K562 (cell line): Measurements from ENCODE around the gene CALML3. TPM values are rescaled to one million over a fixed set of nuclear protein-coding genes. Genes with fewer than 3 reads are reported as not detected.

Experiments
- ATAC-seq: fragments of 200-7000 bp; cut with Tn5 transposase; 3 replicates; pipeline ENCODE4 v1.9.1; 2020; ENCODE audit warnings: moderate library complexity
- BruUV-seq: library from RNA; stranded (reverse); fragments of 400-500 nt; replicated peaks from 2 replicates; lab custom pipeline; 2021; lab: Mats Ljungman, UMichigan
- CTCF ChIA-PET: fragments of 300-600 bp; formaldehyde crosslinking; extraction: SDS; loops from one replicate; lab custom pipeline; 2021; ENCODE audit warnings: low intra/inter-chr PET ratio; lab: Yijun Ruan, JAX
- POLR2A ChIA-PET: fragments of 300-600, 350-650 bp; sonication (Branson Sonifier 250); formaldehyde crosslinking; extraction: SDS; loops from one replicate; lab custom pipeline; 2021; ENCODE audit warnings: antibody characterized with exemption, inconsistent platforms; lab: Yijun Ruan, JAX
- DNase-seq, 4 experiments: peaks; one replicate each; pipeline versions ENCODE4 v3.0.0 to v3.0.0-alpha.2; 2011 to 2018; ENCODE audit warnings: low spot score in 3 of 4, mixed read lengths in 3 of 4; ENCODE audit errors: extremely low read depth in 1 of 4
- FAIRE-seq: peaks from 2 replicates; lab custom pipeline; 2011; peaks lifted over from hg19 to GRCh38; lab: Jason Lieb, UNC
- H2AFZ ChIP-seq: 2 replicates; pipeline ENCODE4 v1.6.0; 2011; ENCODE audit warnings: low read depth, low read length, control low read depth, inconsistent platforms
- H3K27ac ChIP-seq: fragments of 200-600 bp; 3 replicates; pipeline ENCODE4 v1.8.0; 2011; ENCODE audit warnings: low read depth, mild to moderate bottlenecking, control low read depth, inconsistent platforms, low read length, moderate library complexity, mixed read lengths; ENCODE audit errors: extremely low read depth
- H3K27me3 ChIP-seq, 2 experiments: fragments of 300-600 bp in 1 of 2; 2 replicates in 1 of 2; 3 replicates in 1 of 2; pipeline versions ENCODE4 v1.6.0 to v1.8.0; 2011; ENCODE audit warnings: inconsistent platforms in 2 of 2, low read length in 2 of 2, mild to moderate bottlenecking in 1 of 2, mixed read lengths in 1 of 2, moderate library complexity in 1 of 2; ENCODE audit not compliant: control insufficient read depth in 2 of 2, insufficient read depth in 2 of 2
- H3K36me3 ChIP-seq: fragments of 300-600 bp; 3 replicates; pipeline ENCODE4 v1.8.0; 2011; ENCODE audit warnings: mild to moderate bottlenecking, low read length, inconsistent platforms; ENCODE audit not compliant: control insufficient read depth, insufficient read depth
- H3K4me1 ChIP-seq, 2 experiments: fragments of 200-600 bp in 1 of 2; replicated peaks in 1 of 2; 2 replicates in 1 of 2; 3 replicates in 1 of 2; pipeline versions ENCODE4 v1.5.1 to v1.8.0; 2011; ENCODE audit warnings: inconsistent platforms in 2 of 2, low read length in 2 of 2, mild to moderate bottlenecking in 1 of 2, mixed read lengths in 1 of 2, moderate library complexity in 1 of 2; ENCODE audit not compliant: control insufficient read depth in 2 of 2, insufficient read depth in 2 of 2
- H3K4me2 ChIP-seq: 2 replicates; pipeline ENCODE4 v1.6.1; 2011; ENCODE audit warnings: low read length, control low read depth, inconsistent platforms, mixed read lengths; ENCODE audit not compliant: insufficient read depth
- H3K4me3 ChIP-seq: fragments of 200-600 bp; sonication (generic), shearing (Covaris generic); 2 replicates; pipeline ENCODE4 v1.5.1; 2016; ENCODE audit warnings: control low read depth, inconsistent platforms
- H3K79me2 ChIP-seq: fragments of 200-600 bp; 3 replicates; pipeline ENCODE4 v1.8.0; 2011; ENCODE audit warnings: low read length, inconsistent platforms; ENCODE audit not compliant: control insufficient read depth, insufficient read depth
- H3K9ac ChIP-seq, 2 experiments: 2 replicates each; pipeline versions ENCODE4 v1.6.0 to v1.6.1; 2011; ENCODE audit warnings: low read depth in 2 of 2, low read length in 2 of 2, control low read depth in 1 of 2, inconsistent platforms in 1 of 2, mild to moderate bottlenecking in 1 of 2, mixed read lengths in 1 of 2; ENCODE audit not compliant: insufficient read depth in 1 of 2
- H3K9me1 ChIP-seq: one replicate; pipeline ENCODE4 v1.6.0; 2011; ENCODE audit warnings: inconsistent platforms, mild to moderate bottlenecking, low read length, moderate library complexity; ENCODE audit not compliant: control insufficient read depth, insufficient read depth
- H3K9me3 ChIP-seq: replicated peaks from 2 replicates; pipeline ENCODE4 v1.5.1; 2011; ENCODE audit warnings: low read depth, low read length, inconsistent platforms; ENCODE audit not compliant: control insufficient read depth, insufficient read depth
- H4K20me1 ChIP-seq: replicated peaks from 2 replicates; pipeline ENCODE4 v1.6.1; 2011; ENCODE audit warnings: low read length, inconsistent platforms, mixed read lengths; ENCODE audit not compliant: control insufficient read depth, insufficient read depth
- WGBS: fragments of 100-300 bp; shearing (Covaris generic); methylation state at CpG from one replicate; pipeline ENCODE4 v1.1.6; 2016; ENCODE audit warnings: low coverage, mixed read lengths; ENCODE audit not compliant: insufficient coverage; ENCODE audit errors: missing lambda C conversion rate; 5-methylcytosine and 5-hydroxymethylcytosine counted together
- in situ Hi-C: fragments of 300-500 bp; cut with MboI; formaldehyde crosslinking; loops from 4 replicates; pipeline ENCODE4 v1.15.0; 2018; ENCODE audit warnings: inconsistent platforms, mixed read lengths
- intact Hi-C: fragments of 100-400 bp; cut with micrococcal nuclease; formaldehyde crosslinking; loops from 2 replicates; pipeline ENCODE4 v1.14.2; 2022
- polyA plus RNA-seq, 8 experiments: library from polyadenylated mRNA; depleted of rRNA in 4 of 8; stranded (reverse) in 5 of 8; unstranded in 3 of 8; fragments of >200 nt; fragmentation: Nextera tagmentation in 2 of 8; fragmentation: Illumina TruSeq in 1 of 8; extraction: Ambion mirVana in 2 of 8; extraction: Trizol in 1 of 8; gene quantifications; 2 replicates each; pipeline versions ENCODE4 v1.2.1 to v1.2.3, GENCODE V29; 2011 to 2014; ENCODE audit warnings: inconsistent platforms in 1 of 8, missing spikeins in 1 of 8
- total RNA-seq, 7 experiments: library from RNA; depleted of rRNA in 6 of 7; stranded (reverse); fragments of >200 nt in 6 of 7; fragmentation: Illumina TruSeq in 2 of 7; extraction: Trizol in 2 of 7; gene quantifications; 2 replicates each; pipeline versions ENCODE4 v1.2.1 to v1.2.3, GENCODE V29; 2011 to 2021; ENCODE audit warnings: low replicate concordance in 1 of 7
- TF ChIP-seq, protein P1 (sequence below): fragments of 450-650 bp; IDR thresholded peaks from 2 replicates; pipeline ENCODE4 v1.6.1; 2018; ENCODE audit warnings: mild to moderate bottlenecking, low read depth; ENCODE audit not compliant: partially characterized antibody
- TF ChIP-seq, protein P2 (sequence below): fragments of 450-650 bp; formaldehyde crosslinking; conservative IDR thresholded peaks from 2 replicates; pipeline ENCODE4 v1.4.0; 2022; ENCODE audit warnings: mild to moderate bottlenecking, missing genetic modification characterization

Gene CALML3
- total and polyA plus RNA-seq, 9 of the 15 experiments (the other 6 are each of a cell fraction or from before 2014, with no cell fraction given) = not detected

GRCh38 chr10:5544216-5544805 is 19.6 kb downstream of the CALML3 start (continued):
- TF ChIP-seq, protein P1, sequence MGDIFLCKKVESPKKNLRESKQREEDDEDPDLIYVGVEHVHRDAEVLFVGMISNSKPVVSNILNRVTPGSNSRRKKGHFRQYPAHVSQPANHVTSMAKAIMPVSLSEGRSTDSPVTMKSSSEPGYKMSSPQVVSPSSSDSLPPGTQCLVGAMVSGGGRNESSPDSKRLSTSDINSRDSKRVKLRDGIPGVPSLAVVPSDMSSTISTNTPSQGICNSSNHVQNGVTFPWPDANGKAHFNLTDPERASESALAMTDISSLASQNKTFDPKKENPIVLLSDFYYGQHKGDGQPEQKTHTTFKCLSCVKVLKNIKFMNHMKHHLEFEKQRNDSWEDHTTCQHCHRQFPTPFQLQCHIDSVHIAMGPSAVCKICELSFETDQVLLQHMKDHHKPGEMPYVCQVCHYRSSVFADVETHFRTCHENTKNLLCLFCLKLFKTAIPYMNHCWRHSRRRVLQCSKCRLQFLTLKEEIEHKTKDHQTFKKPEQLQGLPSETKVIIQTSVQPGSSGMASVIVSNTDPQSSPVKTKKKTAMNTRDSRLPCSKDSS = no peak

GRCh38 chr10:5545011-5545410 is 20.2 kb downstream of the CALML3 start:
- no TSS peak for BruUV-seq
- Histone ChIP-seq H3K27ac (no peak overlapping the region), H3K36me3 (no peaks in the 10 kb centered on the region), H3K79me2 (no peaks in the 10 kb centered on the region), H3K9ac (no peak overlapping the region), H3K27me3 (no peaks in the 10 kb centered on the region), H3K9me1 (no peaks in the 10 kb centered on the region), H2AFZ (peak overlapping the region; percentile 88; the same call in 1 of the 2 replicates), H3K4me2 (no peak overlapping the region), H3K9me3 (no peaks in the 10 kb centered on the region), H4K20me1 (no peaks in the 10 kb centered on the region), H3K4me3 (no peak overlapping the region), H3K4me1 (peaks cover 40 to 61% of the 10 kb centered on the region in 2 experiments)
- CTCF ChIA-PET = no interaction called here
- intact Hi-C loops = loop anchor here (5.0 kb wide), 1 partner anchor 63 kb away; no protein-coding TSS in a partner anchor
- POLR2A ChIA-PET = interaction anchor here (0.8 kb wide), 1 partner anchor 82 kb away, joined by 3 read pairs; no protein-coding TSS in a partner anchor
- DNase-seq (no peak), FAIRE-seq (no peak), ATAC-seq (no peak)
- WGBS = 62% methylated on average over 1 of the region's 1 CpG
- in situ Hi-C loops = no loop called here
- TF ChIP-seq, protein P2, sequence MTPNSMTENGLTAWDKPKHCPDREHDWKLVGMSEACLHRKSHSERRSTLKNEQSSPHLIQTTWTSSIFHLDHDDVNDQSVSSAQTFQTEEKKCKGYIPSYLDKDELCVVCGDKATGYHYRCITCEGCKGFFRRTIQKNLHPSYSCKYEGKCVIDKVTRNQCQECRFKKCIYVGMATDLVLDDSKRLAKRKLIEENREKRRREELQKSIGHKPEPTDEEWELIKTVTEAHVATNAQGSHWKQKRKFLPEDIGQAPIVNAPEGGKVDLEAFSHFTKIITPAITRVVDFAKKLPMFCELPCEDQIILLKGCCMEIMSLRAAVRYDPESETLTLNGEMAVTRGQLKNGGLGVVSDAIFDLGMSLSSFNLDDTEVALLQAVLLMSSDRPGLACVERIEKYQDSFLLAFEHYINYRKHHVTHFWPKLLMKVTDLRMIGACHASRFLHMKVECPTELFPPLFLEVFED (CRISPR knock-in tag) = no peak
